GM19193 (cell line): Measurements from ENCODE around the gene TLL2.

Source experiments
- POLR2A ChIP-seq: IDR thresholded peaks from 4 replicates; pipeline ENCODE4 v1.6.1; 2011; ENCODE audit not compliant: insufficient read depth, insufficient read length; ENCODE audit errors: extremely low read depth

Gene TLL2

GRCh38 chr10:96427291-96427690 is 86.4 kb downstream of the TLL2 start:
- no peak for TF ChIP-seq POLR2A

GRCh38 chr10:96422525-96422924 is 91.2 kb downstream of the TLL2 start:
- TF ChIP-seq POLR2A, result no peak

- no peak for TF ChIP-seq POLR2A
Observed at GRCh38 chr10:96421995-96422394, 91.7 kb downstream of the TLL2 start.

GRCh38 chr10:96420228-96421009 is 93.3 kb downstream of the TLL2 start:
- TF ChIP-seq POLR2A, result no peak

- no peak for TF ChIP-seq POLR2A
Observed at GRCh38 chr10:96419351-96419750, 94.4 kb downstream of the TLL2 start.

GRCh38 chr10:96418582-96418981 is 95.1 kb downstream of the TLL2 start:
- TF ChIP-seq POLR2A, result no peak

- TF ChIP-seq POLR2A, result no peak
Observed at GRCh38 chr10:96417441-96417840, 96.3 kb downstream of the TLL2 start.

GRCh38 chr10:96416643-96417042 is 97.1 kb downstream of the TLL2 start:
- no peak for TF ChIP-seq POLR2A

- no peak for TF ChIP-seq POLR2A
Observed at GRCh38 chr10:96415891-96416554, 97.7 kb downstream of the TLL2 start.

GRCh38 chr10:96415150-96415890 is 98.4 kb downstream of the TLL2 start:
- TF ChIP-seq POLR2A, result no peak

- no peak for TF ChIP-seq POLR2A
Observed at GRCh38 chr10:96414303-96414702, 99.4 kb downstream of the TLL2 start.

GRCh38 chr10:96413151-96413787 is 100.5 kb downstream of the TLL2 start:
- no peak for TF ChIP-seq POLR2A

GRCh38 chr10:96411716-96412320 is 101.9 kb downstream of the TLL2 start:
- no peak for TF ChIP-seq POLR2A

- TF ChIP-seq POLR2A, result no peak
Observed at GRCh38 chr10:96410296-96410695, 103.4 kb downstream of the TLL2 start.

GRCh38 chr10:96408201-96408600 is 105.5 kb downstream of the TLL2 start:
- TF ChIP-seq POLR2A, result no peak
